ENCODE measurements around the gene SIRT3.
A peak's percentile ranks its signal among the peaks of the same experiment; 100 is the strongest.

Gene SIRT3

DNA sequence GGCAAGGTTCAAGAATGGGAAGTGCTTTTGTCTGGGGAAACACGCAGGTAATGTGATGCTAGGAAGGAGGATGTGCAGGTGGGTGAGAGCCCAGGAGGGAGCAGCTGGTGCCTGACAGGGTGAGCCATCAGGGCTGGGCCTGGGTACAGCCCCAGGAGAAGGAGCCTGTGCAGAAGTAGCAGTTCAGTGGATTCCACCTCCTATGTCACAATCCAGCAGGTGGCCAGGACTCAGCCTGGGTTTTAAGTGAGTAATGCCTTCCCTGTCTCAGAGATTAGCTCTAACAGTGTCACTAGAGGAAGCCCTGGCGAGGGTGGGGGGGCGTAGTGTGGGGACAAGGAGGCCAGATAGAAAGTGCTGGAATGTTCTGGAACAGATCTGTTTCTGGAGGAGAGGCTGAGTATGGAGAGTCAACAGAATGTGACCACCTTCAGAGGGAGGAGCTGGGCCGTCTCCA is 20.5 kb downstream of the SIRT3 start:
- no peak for DNase-seq (ENCODE audit: low read depth in 2 of 2)

DNA sequence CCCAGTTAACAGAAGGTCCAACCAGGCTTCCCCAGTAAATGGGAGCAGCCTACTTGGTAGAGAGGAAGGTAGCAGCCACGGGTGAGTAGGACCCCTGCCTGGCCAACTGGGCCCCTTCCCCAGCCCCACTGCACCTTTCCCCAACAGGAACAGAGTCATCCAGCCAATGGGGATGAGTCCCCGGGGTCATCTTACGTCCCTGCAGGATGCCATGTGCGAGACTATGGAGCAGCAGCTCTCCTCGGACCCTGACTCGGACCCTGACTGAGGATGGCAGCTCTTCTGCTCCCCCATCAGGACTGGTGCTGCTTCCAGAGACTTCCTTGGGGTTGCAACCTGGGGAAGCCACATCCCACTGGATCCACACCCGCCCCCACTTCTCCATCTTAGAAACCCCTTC is 22.1 kb downstream of the SIRT3 start:
- DNase-seq (ENCODE audit: low read depth in 2 of 2) = no peak

DNA sequence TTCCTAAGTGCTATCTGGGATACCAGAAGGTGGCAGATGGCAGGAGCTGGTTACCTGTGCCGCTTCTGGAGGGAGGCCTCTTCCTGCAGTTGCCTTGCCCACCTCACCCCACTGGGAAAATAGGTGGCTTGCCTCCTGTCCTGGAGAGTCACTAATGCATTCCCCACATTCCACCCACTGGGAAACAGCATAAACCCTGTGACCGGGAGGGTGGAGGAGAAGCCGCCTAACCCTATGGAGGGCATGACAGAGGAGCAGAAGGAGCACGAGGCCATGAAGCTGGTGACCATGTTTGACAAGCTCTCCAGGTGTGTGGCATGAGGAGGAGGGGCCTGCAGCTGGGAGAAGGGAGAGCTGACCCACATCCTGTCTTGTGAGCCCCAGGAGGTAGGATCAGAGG is 23.0 kb downstream of the SIRT3 start:
- DNase-seq (ENCODE audit: low read depth in 2 of 2) = no peak

DNA sequence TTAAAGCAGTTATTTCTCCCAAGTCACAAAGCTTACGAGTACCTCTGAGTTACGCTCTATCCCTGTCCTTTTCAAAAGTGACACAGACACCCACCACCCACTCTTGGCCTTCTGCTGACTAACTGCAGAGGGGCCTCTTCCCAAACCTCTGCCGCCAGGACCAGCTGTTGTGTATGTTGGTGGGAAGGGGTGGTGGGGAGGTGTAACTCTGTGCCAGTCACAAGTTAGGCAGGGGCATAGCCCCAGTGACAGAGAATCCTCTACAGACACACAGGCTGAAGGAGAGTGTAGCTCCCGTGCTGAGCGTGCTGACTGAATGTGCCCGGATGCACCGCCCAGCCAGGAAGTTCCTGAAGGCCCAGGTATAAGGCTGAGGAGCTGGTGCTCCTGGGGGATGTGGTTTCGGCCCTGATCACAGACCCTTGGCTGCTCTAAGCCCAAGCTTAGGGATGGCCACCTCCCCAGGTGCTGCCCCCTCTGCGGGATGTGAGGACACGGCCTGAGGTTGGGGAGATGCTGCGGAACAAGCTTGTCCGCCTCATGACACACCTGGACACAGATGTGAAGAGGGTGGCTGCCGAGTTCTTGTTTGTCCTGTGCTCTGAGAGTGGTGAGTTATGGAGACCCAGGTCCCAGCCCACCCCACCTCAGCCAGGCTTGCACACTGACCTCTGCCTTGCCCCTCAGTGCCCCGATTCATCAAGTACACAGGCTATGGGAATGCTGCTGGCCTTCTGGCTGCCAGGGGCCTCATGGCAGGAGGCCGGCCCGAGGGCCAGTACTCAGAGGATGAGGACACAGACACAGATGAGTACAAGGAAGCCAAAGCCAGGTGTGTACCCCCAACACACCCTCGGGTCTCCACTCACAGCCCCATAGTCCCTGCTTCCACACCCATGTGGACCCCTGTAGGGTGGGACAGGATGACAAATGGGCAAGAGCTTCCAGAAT is 23.7 kb downstream of the SIRT3 start:
- DNase-seq (ENCODE audit: low read depth in 2 of 2) = no peak

DNA sequence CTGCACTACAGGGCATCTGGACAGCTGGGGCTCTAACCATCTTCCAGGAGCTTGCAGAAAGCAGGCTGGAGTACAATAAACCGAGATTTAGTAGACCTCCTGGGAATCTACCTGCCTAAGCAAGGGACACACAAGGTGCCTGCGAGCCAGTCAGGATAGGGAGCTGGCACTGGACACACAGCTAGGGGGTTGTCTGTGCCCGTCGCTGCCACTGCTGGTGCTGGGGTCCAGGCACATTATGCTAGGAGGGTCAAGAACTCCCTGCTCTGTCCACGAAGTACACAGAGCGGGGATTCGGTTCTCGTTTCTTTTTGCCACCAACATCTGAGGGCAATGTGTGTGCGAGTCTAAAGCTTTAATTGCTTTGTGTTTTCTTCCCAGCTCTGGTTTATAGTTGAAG is 24.4 kb downstream of the SIRT3 start:
- DNase-seq (ENCODE audit: low read depth in 2 of 2) = no peak

DNA sequence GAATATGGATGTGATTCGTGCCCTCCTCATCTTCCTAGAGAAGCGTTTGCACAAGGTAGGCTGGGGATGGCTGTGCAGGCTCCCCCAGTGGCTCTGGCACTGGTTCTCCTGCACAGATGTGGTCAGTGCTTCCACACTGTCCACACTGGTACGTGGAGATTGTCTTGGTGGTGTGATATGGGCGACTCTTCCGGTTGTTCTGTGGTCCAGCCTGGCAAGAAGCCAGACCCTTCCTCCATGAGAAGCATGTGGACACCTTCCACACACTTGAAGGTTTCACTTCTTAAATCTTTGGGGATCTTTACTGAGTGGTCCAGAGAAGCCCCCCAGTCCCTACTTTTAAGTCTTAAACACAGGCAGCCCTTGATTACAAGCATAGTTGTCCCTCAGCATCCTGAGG is 24.8 kb downstream of the SIRT3 start:
- no peak for DNase-seq (ENCODE audit: low read depth in 2 of 2)

DNA sequence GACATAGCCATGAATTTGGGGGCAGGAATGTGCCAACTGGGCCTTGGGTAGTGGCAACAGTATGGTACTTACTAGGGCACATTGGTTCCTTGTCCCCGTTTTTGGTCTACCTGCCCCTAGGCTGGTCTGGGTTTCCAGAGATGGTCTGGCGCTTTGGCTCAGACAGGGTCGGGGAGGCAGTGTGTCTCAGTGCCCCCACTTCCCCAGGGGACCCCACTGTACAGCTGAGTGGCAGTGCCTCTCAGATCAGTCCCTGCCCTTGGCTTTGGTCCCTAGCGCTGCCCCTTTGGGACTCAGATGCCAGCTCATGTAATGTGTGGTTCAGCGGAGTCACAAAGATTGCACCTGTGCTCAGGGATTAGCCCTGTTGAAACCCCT is 25.4 kb downstream of the SIRT3 start:
- no peak for DNase-seq (ENCODE audit: low read depth in 2 of 2)

DNA sequence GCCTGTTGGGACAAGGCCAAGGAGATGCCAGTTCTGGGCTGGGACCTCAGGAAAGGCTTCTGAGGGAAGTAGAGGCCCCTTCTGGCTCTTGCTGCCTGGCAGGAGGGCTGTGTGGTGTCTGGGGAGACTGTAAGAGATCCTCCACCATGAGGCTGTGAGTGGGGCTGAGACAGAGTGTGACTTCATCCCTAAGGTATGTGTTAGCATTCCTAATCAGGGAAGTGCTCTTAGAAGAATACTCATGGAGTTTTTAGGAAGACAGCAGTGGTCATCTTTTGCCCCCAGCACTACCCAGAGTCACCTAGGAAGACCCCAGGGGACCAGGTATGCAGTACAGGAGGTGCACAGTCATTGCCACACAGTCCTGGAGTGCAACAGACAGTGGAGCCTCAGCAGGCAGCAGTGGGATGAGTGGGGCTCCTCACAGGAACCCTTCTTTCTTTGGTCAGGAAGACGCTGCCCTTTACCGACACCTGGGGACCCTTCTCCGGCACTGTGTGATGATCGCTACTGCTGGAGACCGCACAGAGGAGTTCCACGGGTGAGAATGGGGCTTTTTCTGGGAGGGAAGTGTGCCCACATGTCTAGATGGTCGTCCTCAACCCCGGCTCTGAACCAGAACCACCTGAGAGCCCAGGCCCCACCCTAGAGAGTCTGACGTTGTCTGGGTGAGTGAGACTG is 25.9 kb downstream of the SIRT3 start:
- no peak for DNase-seq (ENCODE audit: low read depth in 2 of 2)

DNA sequence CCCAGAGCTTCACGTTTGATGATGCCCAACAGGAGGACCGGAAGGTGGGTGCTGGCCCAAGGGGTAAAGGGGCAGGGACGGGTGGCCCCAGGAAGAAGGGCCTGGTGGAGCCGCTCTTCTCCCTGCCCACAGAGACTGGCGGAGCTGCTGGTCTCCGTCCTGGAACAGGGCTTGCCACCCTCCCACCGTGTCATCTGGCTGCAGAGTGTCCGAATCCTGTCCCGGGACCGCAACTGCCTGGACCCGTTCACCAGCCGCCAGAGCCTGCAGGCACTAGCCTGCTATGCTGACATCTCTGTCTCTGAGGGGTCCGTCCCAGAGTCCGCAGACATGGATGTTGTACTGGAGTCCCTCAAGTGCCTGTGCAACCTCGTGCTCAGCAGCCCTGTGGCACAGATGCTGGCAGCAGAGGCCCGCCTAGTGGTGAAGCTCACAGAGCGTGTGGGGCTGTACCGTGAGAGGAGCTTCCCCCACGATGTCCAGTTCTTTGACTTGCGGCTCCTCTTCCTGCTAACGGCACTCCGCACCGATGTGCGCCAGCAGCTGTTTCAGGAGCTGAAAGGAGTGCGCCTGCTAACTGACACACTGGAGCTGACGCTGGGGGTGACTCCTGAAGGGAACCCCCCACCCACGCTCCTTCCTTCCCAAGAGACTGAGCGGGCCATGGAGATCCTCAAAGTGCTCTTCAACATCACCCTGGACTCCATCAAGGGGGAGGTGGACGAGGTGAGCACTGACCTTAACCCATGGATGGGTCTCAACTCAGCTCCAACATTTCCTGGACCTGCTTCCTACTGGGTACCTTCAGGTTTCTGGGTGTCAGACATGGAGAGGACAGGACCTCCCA is 26.6 kb downstream of the SIRT3 start:
- no peak for DNase-seq (ENCODE audit: low read depth in 2 of 2)

DNA sequence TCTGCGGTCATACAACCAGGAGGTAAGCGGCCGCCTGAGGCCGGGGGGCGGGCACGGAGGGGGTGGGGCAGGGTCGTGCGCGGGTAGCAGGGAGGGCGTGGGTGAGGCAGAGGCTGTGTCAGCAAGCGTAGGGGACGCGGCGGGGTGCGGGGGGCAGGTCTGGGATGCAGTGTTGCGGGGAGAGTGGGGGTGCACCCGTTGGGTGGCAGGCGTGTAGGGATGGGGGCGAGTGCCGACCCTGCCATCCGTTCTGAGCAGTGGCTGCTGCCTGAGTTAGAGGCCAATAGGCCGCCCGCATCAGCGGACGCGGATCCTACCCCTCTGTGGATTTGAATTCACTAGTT is 27.3 kb downstream of the SIRT3 start:
- DNase-seq (ENCODE audit: low read depth in 2 of 2) = peak in 1 of 2 donors; percentile 21

DNA sequence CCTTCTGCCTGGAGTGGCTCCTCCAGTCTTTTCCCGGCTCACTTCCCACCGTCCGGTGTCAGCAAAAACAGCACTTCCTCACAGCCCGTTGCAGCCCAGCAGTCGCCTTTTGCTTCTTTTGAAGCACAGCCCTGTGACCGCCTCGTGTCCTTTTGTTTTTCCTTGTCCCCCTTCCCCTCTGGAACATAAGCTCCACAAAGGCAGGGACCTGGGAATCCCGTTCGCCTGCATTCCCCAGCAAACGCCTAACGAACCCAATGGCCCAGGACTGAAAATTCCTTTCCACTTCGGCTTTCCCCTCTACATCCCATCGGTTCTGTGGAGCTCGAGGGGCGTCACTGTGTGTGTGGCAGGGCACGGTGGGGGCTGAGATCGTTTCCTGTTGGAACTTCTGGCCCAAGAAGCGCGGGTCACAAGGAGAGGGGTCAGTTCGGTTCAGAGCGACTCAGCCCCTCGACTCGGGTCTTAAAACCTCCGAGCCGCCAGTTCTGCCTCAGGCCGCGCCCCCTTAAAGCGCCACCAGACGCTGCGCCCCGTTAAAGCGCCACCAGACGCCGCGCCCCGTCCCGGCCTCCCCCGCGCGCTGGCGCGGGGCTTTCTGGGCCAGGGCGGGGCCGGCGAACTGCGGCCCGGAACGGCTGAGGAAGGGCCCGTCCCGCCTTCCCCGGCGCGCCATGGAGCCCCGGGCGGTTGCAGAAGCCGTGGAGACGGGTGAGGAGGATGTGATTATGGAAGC is 27.8 kb downstream of the SIRT3 start:
- peak; percentile 71 for DNase-seq (ENCODE audit: low read depth in 2 of 2)

DNA sequence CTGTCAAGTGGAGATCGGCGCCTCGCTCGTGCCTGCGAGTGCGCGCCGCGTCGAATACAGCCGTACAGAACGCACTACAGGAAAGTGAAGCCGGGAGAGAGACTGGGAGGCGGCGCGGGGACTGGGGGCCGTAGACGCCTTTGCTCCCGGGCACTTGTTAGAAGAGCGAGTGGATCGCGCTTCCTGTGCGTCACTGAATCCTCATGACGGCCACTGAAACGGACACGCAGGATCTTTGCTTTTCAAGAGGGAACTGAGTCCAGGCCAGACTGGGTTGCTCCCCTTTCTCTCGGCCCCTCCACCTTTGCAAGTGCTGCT is 28.3 kb downstream of the SIRT3 start:
- no peak for DNase-seq (ENCODE audit: low read depth in 2 of 2)

DNA sequence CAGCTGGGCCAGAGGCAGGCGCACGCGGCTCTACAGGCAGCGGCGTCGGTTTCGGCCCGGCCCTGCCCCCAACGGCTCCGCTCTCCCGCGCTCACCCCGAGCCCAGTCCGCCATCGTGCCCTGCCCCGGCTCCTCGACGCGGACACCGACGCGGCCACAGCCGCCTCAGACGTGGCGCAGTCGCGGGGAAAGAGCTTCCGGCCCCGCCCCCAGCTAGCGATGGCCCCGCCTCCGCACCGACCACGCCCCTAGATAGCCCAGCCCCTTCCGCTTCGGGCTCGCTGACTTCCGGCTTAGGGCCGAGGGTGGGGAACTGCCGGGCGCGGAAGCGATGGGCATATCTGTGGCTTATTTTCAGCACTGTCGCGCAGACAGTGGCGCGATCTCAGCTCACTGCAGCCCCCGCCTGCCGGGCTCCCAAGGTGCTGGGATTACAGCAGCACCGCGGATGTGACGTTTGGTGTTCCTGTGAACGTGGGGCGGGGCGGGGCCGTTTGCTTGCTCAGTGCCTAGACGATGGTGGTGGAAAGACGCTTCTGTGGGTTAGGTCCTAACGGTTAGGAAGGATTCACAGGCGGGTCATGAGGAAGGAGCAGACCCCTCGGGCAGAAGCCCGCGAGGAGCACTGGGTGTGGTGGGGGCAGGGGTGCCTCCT is 28.8 kb downstream of the SIRT3 start, which contains the start of the genes BET1L and RIC8A:
TSS of gene BET1L (minus strand) at position 192 of the 655 bp plus-strand sequence. CDS start at position 114, 78 bp downstream.
TSS of gene RIC8A (plus strand) at position 501 of the 655 bp plus-strand sequence. CDS start 1,147 bp downstream, outside the sequence.
- peak; percentile 93 for DNase-seq (ENCODE audit: low read depth in 2 of 2)

DNA sequence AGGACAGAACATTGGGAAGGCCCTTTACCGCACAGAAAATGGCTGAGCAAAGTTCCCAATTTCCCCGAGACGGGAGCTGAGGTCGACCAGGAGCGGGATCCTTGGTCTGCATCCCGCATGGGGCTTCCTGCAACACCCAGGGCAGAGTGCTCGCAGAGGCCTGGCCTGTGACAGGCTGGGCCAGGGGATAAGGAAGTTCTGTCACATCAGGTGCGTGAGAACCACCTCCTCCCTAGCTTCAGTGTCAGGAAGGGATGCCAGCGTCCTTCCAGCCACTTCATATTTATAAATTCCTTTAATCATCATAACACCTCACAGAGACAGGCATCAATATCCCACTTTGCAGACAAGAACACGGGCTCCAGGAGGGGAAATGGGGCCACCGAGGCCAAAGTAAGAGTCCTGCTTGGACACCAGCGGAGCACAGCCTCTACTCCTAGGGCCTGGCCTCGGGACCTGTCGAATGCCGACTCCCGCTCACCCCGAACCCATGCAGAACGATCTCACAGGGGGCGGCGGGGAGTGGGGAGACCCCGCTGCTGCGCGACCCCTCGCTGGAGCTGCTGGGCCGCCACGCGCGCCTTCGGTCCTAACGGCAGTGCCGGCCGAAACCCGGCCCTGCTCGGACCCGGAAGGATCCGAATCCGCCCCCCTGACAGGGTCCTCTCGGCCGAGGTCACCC is 29.5 kb downstream of the SIRT3 start:
- no peak for DNase-seq (ENCODE audit: low read depth in 2 of 2)

DNA sequence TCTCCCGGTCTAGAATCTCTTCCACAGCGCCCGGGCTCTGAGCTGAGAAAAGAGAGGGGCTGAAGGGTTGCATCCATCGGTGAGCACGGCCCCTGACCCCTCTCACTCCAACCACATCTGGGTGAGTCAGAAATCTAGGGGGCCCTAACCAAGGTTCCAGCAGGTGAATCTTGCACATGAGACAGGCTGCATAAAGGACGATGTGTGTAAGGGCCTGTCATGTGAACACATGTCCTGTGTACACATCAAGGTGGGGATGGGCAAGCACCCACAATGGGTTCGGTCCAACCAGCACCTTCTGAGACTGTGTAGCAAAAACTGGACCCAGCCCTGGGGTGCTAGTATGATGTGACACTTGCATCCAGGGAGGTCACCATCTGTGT is 30.1 kb downstream of the SIRT3 start:
- no peak for DNase-seq (ENCODE audit: low read depth in 2 of 2)

DNA sequence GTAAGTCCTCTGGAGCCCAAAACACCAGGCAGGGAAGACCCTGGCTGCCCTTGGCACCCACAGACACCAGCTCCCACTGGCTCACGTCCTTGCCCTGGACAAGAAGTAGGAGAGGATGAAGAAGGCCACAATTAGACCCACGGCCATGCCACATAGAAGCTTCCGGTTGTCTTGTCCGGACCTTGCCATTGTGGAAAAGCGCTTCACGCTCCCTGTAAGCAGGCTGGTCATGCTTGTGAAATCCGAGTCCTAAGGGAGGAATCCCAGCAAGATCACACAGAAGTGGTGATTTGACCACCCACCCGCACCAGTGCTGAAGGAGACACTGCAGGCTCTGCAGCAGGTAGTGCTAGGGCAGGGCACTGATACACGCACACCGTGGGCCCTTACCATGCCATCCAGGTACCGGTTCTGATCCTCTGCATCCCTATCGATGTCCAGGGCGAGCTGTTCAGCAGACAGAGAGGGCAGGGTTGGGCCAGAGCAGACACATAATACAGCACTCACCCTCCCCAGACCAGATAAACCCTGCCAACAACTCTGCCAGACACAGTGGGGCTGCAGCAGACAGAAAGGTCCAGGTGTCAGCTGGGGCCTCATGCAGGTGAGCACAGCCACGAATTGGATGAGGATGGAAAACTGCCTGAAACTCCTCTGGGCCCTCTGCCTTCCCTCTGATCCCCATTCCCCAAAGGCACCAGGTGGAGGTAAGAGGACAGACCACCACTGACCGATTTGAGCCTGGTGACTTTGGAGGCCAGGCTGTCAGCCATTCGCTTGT is 30.7 kb downstream of the SIRT3 start:
- DNase-seq (ENCODE audit: low read depth in 2 of 2) = no peak

DNA sequence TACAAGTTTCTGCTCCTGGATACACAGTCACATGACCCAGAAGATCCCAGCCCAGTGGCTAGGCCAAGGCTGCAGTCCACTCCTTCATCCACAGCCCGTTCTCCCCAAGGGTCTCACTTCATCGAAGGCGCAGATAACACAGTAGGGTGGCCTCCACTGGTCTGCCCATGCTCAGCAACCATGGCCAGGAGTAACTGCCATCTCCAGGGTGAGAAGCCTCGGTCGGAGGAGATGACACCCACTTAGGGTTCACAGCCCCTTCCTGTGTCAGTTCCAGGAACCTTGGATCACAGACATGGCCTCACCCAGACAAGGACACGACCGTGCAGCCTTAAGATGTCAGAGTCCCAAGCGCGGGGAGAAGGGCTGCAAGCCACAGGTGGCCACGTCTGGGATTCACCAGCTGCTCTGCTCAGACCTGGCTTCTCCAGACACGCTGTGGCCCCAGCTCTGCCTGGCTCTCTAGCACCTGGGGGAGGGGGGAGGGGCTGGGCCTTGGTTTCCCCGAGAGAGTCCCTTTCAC is 31.5 kb downstream of the SIRT3 start:
- no peak for DNase-seq (ENCODE audit: low read depth in 2 of 2)

DNA sequence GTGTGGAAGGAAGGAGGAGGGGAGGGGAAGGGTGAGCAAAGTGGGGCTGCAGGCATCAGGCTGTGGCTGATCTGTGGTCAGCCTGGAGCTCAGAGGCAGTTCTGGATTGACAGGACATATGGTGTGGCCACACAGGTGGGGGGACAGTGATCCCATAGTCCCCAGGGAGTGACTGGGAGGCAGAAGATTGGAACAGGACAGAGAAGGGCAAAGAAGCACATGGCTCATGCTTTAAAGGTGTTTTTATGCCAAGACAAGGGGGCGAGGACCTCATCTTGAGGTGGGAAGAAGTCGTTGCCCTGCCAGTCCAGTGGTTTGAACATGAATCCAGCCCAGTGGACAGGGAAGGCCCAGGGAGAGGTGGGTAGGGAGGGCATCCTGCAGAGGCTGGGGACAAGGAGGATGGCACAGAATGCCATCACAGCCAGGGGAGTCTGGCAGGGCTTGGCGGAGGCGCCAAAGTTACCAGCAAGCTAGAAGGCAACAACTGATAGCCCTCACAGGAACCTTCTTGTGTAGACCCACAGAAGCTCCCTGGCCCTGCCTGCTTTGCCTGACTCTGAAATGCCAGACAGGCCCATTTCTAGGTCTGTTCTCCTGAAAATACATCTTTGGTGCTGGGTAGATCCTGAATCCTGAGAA is 32.1 kb downstream of the SIRT3 start:
- DNase-seq (ENCODE audit: low read depth in 2 of 2) = no peak

Measured in activated CD4-positive, alpha-beta T cell treated with anti-CD3 and anti-CD28 coated beads for 24 hours (primary cell).